HG02798 (cell line): ENCODE data around the gene USF1.
A peak's percentile ranks its signal among the peaks of the same experiment; 100 is the strongest.
"Not testable (repeated sequence)": the region's sequence is repeated elsewhere in the genome, so short reads cannot be mapped to it uniquely, and the experiment has no call there.

ENCODE experiments used
- ATAC-seq: cut with Tn5 transposase; IDR thresholded peaks from one replicate; pipeline ENCODE4 v1.9.1; 2021; ENCODE audit warnings: mild to moderate bottlenecking; ENCODE audit not compliant: unreplicated experiment, poor library complexity

The USF1 gene

GRCh38 chr1:161079436-161080110 lies 33.8 kb upstream of the USF1 start:
- ATAC-seq = no peak

- no peak for ATAC-seq
These were observed 31.6 kb upstream of the USF1 start for GRCh38 chr1:161077426-161077825.

DNA sequence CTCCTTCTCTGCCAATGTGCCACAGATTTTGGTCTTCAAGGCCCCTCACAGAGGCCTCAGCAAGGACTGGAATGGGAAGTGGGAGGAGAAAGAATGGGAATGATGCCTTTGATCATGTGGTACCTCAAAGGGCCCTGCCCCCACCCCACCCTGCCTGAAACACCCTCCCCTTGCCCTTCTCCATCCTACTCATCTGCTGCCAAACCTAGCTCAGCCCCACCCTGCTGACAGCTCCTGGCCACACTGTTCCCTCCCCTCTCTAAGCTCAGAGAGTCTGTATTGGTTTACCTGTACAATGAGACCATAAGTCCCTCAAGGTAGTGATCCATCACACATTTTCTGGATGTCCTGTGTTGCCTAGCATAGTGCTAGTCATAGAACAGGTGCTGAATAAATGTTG lies 30.6 kb upstream of the USF1 start:
- ATAC-seq = no peak

- ATAC-seq = no peak
These were observed 29.0 kb upstream of the USF1 start for GRCh38 chr1:161074676-161075368.

GRCh38 chr1:161073474-161074121 lies 27.8 kb upstream of the USF1 start:
- ATAC-seq = no peak

GRCh38 chr1:161072751-161073449 lies 27.1 kb upstream of the USF1 start:
- no peak for ATAC-seq

DNA sequence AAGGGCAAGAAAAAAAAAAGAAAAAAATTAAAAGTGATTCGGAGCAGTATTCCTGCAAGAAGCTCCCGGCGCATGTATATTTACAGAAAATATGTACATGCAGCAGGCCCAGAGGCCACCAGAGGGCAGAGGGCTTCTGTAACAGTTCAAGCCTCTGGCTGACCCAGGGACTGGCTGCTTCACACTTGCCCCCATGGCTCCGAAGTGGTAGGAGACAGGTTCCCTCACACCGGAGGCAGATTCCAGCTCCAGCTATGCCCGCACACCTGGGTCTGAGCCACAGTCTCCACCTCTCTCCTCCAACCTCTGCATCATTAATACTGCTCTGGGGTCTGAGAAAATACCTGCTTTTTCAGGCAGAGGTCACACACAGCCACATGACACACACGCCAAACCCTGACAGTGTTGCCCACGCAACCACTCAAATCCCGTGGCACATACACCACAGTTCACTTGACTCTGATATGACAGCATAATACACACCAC lies 26.2 kb upstream of the USF1 start:
- ATAC-seq = no peak

DNA sequence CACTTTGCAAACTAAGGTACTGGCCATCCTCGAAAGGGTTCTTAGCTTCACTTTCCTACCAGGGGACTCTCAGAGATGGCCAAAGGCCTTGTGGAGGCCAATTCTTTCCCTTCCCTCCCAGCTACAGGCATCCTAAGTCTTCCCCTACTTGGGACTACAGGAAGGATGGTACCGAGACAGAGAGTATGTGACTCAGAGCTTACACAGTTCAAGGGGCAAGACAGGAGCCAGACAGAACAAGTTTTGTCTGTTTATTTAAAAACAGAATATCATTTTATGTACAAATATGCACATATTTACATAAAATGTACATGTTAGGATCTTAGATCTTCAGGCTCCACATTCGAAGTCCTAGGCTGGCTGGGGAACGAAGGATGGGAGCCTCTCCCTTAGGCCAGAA lies 25.0 kb upstream of the USF1 start:
- no peak for ATAC-seq

- peak; percentile 88 for ATAC-seq
These were observed 24.0 kb upstream of the USF1 start, which contains the start of gene ARHGAP30 for GRCh38 chr1:161069731-161070270. TSS of gene ARHGAP30 (minus strand) at chr1:161069891. CDS start at chr1:161069624, 267 bp downstream.

- peak; percentile 1 for ATAC-seq
These were observed 23.5 kb upstream of the USF1 start for GRCh38 chr1:161069241-161069640.

DNA sequence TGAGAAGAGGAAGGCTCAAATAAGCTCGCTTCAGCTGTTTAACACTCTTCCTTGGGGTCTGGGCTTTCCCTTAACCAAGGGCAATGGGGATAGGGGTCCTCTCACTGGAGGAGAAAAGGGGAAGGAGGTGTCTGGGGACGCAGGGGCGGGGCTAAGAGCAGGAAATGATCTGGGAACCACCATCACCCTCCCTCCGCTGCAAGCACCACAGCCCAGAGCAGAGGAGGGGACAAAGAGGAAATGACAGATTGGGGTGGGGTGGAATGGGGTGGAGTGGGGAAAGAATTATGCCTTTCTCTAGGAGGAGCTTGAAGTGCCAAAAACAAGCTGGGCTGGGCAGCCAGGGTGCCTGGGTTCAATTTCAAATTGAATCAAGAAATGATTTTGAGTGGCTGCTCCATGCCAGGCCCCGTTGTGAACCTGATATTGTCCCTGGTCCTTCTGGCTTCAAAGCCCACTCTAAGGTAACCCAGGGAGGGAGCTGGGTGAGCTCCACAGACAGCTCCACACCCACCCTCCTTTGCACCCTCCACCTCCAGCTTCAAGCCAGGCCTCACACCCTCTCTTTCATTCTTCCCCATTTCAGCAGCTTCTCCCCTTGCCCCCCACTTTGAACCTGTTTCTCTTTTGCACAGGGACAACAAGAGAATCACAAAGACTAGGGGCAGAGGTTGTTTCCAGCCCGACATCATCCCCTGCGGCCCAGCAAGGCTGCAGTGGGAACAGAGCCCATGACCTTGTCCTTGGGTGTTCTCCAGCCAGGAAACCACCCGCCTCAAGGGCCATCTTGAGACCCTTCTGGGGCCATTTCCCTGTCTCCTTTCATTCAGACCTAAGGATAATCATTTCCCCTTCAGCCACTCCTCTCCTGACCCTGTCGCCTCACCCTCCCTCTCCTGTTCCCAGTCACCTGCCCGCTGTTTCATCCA lies 22.8 kb upstream of the USF1 start:
- ATAC-seq = peak; percentile 50

DNA sequence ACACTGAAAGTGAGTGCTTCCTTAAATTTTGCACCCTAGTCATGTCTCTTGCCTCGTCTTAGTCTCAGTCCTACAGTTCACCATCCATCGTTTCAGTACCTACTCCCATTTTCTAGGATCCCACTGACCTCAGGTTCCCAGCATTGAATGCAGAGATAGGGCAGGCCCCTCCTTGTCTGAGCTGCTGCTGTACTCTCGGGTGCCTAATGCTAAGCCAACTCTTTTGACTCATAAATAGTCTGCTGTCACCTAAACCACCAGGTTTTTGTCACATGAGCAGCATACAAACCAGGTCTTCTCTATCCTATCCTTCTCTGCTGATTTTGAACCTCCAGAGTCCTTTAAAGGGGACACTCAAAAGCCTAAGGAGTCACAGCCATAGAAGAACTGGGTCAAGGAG lies 20.9 kb upstream of the USF1 start:
- ATAC-seq = no peak

DNA sequence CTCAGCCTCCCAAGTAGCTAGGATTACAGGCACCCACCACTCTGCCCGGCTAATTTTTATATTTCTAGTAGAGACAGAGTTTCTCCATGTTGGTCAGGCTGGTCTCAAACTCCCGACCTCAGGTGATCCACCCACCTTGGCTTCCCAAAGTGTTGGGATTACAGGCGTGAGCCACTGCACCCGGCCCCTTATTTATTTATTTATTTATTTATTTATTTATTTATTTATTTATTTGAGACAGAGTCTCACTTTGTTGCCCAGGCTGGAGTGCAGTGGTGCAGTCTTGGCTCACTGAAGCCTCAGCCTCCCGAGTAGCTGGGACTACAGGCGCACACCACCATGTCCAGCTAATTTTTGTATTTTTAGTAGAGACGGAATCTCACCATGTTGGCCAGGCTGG lies 19.9 kb upstream of the USF1 start:
- not testable (repeated sequence) for ATAC-seq

DNA sequence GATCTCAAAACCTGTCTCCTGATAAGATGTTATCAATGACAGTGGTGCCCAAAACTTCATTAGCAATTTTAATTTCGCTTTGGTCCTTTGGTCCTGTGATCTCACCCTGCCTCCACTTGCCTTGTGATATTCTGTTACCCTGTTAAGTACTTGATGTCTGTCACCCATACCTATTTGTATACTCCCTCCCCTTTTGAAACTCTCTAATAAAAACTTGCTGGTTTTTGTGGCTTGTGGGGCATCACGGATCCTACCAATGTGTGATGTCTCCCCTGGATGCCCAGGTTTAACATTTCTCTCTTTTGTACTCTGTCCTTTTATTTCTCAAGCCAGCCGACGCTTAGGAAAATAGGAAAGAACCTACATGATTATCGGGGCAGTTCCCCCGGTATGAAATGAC lies 18.2 kb upstream of the USF1 start:
- not testable (repeated sequence) for ATAC-seq

- no peak for ATAC-seq
These were observed 15.6 kb upstream of the USF1 start for GRCh38 chr1:161061419-161061818.

DNA sequence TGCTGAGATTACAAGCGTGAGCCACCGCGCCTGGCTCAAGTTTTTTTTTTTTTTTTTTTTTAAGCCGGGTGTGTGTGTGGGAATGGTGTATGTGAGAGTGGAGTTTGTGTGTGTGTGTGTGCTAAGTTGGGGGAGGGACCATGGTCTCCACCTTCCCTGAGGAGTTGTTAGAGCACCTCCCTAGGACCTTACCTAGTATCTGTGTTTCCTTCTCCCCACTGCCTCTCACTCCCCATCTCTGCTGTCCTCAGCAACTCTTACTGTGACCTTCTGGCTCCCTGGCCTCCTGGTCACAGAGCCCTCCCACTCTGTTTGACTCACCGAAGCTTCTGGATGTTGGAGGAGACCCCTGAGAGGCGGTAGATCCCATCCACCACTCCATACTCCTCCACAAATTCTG lies 13.5 kb upstream of the USF1 start:
- ATAC-seq = no peak

DNA sequence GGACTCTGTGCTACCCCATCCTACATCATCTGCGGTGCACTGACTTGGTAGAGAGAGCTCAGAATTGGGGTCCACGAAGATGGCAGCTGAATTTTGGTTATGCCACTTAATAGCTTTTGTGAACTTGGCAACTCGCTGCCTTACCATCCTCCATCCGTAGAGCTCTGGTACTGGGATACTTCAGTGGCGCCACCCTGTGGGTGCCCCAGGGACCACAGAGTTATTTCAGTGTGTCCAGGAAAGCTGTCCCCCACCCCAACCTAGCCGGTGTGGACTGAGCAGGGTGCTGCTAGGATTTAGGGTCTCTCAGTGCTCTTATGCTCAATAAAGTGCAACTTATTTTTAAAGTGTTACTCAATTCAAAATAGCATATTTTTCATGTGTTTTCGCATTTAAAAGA lies 9.0 kb upstream of the USF1 start:
- no peak for ATAC-seq

DNA sequence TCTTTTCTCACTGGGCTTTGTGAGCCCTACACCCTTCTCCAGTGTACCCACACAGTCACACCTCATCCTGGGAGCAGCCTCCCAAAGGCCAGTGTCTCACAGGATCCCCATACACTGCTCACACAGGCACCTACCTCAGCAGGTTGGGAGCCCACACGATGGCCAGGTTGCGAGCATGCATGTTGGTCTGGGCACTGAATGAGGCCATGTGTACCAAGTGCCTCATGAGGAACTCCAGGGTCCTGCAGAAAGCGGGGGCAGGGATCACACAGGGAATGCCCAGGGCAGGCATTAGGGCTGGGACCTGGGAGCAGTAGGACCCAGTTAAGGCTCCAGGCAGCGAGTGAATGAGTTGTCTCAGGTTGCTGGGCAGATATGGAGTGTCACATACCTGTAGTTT lies 8.5 kb upstream of the USF1 start:
- no peak for ATAC-seq

GRCh38 chr1:161052899-161053298 lies 7.1 kb upstream of the USF1 start:
- no peak for ATAC-seq
